Stimulated activated naive CD4-positive, alpha-beta T cell (primary cell): ENCODE results near the gene TENM4.
"Not testable (repeated sequence)": the region's sequence is repeated elsewhere in the genome, so short reads cannot be mapped to it uniquely, and the experiment has no call there.

Source experiments
- DNase-seq, 6 experiments: peaks; one replicate each; lab custom pipeline; 2025; lab: John Stamatoyannopoulos, UW

Gene TENM4

GRCh38 chr11:79208126-79208525 lies 232.7 kb downstream of the TENM4 start:
- DNase-seq = no peak

- no peak for DNase-seq
Measured at GRCh38 chr11:79206951-79207350, 233.9 kb downstream of the TENM4 start.

DNA sequence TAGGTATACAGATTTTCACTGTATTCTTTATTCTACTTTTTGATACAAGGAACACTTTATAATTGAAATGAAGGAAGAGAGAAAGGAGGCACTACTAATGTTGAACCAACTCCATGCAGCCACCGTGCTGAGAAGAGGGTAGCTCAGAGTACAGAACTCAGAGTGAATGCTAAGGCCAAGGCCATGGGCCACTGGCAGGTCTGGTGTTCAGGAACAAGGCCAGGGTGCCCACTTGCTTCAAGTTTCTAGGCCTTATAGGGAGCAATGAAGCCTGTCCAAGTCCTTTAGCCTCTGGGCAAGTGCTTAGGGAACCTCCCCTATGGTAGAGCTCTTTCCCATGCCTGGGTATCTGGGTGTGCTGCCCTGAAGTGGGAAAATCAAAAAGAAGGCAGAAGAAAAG lies 235.0 kb downstream of the TENM4 start:
- DNase-seq = no peak

- DNase-seq = no peak
Measured at GRCh38 chr11:79201677-79202347, 239.0 kb downstream of the TENM4 start.

DNA sequence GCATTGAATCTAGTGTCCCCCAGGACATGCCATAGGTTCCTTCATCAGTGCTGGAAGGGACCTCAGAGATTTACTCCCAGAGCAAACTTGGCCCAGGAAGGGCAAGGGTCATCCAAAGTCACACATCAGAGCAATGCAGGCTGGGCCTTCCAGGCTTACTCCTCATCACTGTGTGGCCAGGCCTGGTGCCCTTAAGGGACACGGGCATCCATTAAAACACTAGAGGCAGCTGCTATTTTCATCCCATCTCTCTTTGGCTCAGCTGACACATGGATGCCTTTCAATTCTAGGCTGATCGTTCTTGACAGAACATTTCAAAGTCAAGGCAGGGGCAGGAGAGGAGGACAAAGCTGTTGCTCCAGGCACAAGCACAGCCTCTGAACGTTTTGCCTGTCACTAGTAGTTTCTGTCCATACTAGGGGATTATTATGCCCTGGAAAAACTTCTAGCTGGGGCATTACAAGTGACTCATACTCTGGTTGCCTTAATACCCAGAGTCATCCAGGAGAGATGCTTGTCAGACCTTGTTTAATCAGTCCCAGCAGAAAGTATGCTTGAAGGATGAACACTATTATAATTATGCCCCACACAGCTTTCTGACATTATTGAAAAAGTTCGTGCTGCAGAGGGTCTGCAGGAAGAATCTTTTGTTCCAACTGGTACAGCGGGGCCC lies 240.3 kb downstream of the TENM4 start:
- DNase-seq = no peak

DNA sequence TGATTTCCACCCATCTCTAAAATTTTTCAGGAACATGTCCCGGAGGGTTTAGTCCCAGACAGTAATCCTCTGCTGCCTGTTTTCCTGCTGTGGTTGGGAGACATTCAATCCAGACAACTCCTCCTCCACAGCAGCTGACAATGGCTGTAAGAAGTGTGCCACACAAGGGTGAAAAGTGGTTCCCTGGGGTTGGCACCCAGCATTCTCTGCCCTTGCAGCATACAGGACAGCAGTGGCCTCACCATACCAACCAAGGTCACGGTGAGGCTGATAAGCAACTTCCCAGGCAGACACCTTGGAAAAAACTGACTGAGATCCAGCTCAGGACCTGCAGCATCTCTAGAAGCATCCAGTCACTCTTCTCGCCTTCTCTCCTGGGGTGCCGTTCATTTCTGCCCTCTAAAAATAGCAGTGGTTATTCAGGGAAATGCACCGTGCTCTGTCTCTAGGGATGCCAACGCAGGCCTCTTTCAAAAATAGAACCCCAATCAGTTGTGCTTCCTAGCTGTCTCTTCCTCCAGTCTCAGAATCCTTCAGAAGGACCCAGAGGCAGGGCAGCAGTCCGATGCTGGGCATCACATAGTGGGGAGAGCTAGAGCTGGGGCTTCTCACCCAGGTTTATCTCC lies 241.0 kb downstream of the TENM4 start:
- DNase-seq = no peak

DNA sequence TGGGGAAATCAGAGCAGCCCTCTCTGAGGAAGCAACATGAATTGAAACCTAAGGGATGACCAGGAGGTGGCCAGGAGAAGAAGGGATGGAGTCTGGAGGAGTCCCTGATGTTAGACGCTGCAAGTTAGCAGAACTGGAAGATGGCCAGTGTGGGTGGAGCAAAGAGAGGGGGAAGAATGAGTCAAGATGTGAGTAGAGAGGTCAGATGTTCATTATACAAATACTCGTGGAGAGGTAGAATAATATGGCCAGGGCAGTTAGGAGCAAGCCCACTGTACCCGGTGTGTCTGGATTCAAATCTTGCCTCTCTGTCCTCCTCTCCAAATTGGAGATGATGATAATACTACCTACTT lies 242.0 kb downstream of the TENM4 start:
- no peak for DNase-seq

DNA sequence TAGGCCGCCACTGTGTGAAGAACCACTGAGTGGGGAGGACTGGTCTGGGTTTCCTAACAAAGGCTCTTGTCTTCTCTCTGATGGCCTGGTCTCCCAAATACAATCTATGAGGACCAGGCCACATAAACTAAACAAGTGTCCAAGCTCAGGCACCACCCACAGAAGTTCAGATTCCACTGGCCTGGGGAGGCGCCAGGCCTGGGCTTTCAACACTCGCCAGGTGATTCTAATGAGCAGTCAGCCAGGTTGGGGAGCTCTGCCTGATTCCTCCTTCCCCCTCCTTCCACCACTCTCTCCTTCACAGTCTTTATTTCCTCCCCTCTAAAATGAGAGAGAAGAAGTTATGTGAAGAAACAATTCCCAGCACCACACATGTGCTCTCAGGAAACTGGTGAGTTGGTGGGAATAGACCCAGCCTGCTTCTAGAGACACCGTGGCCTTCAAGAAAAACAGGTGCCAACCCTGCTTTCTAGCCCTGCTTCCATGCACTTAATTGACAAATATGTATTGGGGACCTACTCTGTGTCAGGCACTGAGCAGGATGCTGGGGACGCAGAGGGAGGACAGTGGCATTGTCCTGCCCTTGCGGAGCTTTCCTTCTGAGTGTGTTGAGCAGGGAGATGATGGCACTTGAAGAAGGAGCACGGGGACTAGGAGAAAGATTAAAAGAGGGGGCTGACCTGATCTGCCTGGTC lies 242.5 kb downstream of the TENM4 start:
- DNase-seq = no peak

GRCh38 chr11:79196950-79197349 lies 243.9 kb downstream of the TENM4 start:
- no peak for DNase-seq

GRCh38 chr11:79195209-79195608 lies 245.6 kb downstream of the TENM4 start:
- DNase-seq = no peak

- DNase-seq = no peak
Measured at GRCh38 chr11:79193663-79194310, 247.0 kb downstream of the TENM4 start.

GRCh38 chr11:79192836-79193235 lies 248.0 kb downstream of the TENM4 start:
- DNase-seq = no peak

GRCh38 chr11:79191716-79192115 lies 249.1 kb downstream of the TENM4 start:
- DNase-seq = not testable (repeated sequence)

- DNase-seq = not testable (repeated sequence)
Measured at GRCh38 chr11:79190553-79190952, 250.3 kb downstream of the TENM4 start.

DNA sequence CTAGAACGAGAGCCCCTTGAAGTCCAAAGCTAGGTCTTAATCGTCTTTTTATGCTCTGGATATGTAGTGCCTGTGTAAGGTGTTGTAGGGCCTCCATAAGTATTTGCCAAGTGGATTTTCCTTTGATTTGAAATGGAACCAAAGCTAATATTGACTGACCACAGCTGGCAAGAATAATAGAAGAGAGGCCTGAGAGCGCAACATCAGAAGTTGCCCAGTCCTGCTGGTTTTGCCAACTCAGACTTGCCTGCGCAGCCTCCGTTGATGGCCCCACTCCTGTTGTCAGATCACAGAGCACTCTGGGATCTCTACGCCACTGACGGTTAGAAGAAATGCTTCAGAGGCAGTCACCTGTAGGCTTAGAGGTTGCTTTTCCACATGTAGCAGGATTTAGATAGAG lies 251.2 kb downstream of the TENM4 start:
- no peak for DNase-seq

GRCh38 chr11:79189055-79189454 lies 251.8 kb downstream of the TENM4 start:
- DNase-seq = no peak

GRCh38 chr11:79186669-79187068 lies 254.2 kb downstream of the TENM4 start:
- DNase-seq = no peak

GRCh38 chr11:79185351-79185750 lies 255.5 kb downstream of the TENM4 start:
- no peak for DNase-seq

DNA sequence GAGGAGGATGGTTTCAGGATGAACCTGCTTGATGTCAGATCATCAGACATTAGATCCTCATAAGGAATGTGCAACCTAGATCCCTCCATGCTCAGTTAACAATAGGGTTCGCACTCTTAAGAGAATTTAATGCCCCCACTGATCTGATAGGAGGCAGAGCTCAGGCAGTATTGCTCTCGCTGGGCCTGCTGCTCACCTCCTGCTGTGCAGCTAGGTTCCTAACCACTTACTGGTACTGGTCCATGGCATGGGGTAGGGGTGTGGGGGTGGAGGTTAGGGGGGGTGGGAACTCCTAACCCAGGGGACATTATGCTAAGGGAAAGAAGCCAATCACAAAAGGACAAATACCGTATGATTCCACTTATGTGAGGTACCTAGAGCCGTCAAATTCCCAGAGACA lies 256.5 kb downstream of the TENM4 start:
- DNase-seq = no peak

GRCh38 chr11:79182794-79183193 lies 258.0 kb downstream of the TENM4 start:
- DNase-seq = no peak

- DNase-seq = no peak
Measured at GRCh38 chr11:79179087-79179486, 261.7 kb downstream of the TENM4 start.
